ENCODE data around the gene AXL.

AXL gene

DNA sequence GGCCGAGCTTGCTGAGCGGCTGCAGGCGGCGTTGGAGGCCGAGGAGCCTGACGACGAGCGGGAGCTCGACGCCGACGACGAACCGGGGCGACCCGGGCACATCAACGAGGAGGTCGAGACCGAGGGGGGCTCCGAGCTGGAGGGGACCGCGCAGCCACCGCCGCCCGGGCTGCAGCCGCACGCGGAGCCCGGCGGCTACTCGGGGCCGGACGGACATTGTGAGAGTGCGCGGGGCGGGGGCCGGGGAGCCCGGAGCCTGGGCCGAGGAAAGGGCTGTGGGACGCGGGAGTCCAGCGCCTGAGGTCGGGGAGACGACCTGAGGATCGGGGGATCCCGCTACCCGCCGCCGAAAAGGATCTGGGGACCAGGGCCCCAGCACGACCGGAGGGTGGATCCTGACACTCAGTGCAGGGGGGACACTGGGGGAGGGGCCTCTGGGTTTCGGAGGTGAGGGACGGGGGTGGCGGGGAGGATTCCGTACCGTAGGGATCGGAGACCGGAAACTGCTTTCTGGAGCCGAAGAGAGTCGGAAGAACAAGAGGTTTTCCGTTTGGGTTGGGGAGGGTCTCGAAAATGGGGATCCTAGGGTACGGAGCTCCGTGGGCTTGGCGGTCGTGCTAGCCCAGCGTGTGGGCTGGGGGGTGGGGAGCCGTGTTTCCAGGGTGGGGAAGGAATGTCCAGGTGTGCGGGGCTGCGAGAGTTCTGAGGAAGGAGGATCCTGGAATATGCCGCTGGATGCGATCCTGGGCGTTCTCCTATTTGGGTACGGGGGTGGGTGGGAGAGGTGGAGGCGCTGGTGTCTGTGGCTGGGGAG, 45.8 kb downstream of the AXL start:
- Histone ChIP-seq H3K4me2 (ENCODE audit: low read length) (peak overlapping the region; percentile 82), H3K27me3 (ENCODE audit: low read depth, low read length) (peaks cover 12% of the 10 kb centered on the region; the same call in 1 of the 2 replicates), H3K4me1 (ENCODE audit: low read length) (peaks cover 14% of the 10 kb centered on the region), H3K9me3 (ENCODE audit: insufficient read depth, low read length) (no peaks in the 10 kb centered on the region), H3K36me3 (replicated peaks; ENCODE audit: low read depth, low read length) (peaks cover 38% of the 10 kb centered on the region), H3K9ac (ENCODE audit: low read length) (peak overlapping the region; percentile 100), H4K20me1 (ENCODE audit: insufficient read depth, low read length) (peaks cover 21% of the 10 kb centered on the region), H2AFZ (ENCODE audit: low read depth, low read length) (no peak overlapping the region), H3K27ac (ENCODE audit: low read length) (peak overlapping the region; percentile 89), H3K79me2 (ENCODE audit: low read length) (peaks cover 60% of the 10 kb centered on the region), H3K4me3 (ENCODE audit: low read length) (peak overlapping the region; percentile 93)
- no peak for TF ChIP-seq EZH2phosphoT487 (IDR thresholded peaks at IDR 0.05; ENCODE audit: low read depth)
- TF ChIP-seq, protein P1, sequence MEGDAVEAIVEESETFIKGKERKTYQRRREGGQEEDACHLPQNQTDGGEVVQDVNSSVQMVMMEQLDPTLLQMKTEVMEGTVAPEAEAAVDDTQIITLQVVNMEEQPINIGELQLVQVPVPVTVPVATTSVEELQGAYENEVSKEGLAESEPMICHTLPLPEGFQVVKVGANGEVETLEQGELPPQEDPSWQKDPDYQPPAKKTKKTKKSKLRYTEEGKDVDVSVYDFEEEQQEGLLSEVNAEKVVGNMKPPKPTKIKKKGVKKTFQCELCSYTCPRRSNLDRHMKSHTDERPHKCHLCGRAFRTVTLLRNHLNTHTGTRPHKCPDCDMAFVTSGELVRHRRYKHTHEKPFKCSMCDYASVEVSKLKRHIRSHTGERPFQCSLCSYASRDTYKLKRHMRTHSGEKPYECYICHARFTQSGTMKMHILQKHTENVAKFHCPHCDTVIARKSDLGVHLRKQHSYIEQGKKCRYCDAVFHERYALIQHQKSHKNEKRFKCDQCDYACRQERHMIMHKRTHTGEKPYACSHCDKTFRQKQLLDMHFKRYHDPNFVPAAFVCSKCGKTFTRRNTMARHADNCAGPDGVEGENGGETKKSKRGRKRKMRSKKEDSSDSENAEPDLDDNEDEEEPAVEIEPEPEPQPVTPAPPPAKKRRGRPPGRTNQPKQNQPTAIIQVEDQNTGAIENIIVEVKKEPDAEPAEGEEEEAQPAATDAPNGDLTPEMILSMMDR (IDR thresholded peaks at IDR 0.05; ENCODE audit: low read depth, low read length), result no peak; the same call in 1 of the 2 replicates

DNA sequence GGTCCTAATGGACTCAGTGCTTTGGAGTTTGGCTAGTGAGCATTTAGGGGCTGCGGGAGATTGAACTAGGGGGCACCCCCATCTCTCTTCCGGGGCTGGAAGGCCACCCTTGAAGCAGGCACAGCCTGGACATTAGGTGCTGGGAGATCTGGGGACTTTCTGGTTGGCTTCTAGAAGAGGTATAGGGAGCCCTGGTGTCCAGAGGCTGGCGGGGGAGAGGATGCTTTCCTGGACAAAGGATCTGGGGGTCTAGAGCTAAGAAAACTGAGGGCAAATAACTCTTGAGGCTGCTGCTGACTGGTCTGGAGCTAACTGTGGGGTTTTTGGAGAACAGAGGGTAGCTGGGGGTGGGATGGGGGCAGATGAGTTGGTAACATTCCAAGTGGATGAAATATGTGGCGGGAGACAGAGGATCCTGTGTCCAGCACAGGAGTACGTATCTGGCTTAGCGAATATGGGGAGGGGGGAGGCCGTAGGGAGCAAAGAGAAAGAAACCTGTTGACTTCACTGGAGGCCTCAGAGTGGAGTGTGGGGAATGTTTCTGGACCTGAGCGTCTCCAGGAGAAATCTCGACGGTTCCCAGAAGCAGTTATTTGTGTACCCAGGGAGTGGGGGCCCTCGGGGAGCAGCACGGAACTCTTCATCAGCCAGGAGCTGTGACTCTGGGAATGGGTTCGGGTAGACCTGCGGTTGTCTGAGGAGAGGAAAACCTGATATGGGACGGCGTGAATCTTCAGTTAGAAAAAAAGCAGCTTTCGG, 46.6 kb downstream of the AXL start:
- Histone ChIP-seq H3K27ac (ENCODE audit: low read length) (peak overlapping the region; percentile 89), H3K36me3 (replicated peaks; ENCODE audit: low read depth, low read length) (peaks cover 38% of the 10 kb centered on the region), H4K20me1 (ENCODE audit: insufficient read depth, low read length) (peaks cover 21% of the 10 kb centered on the region), H3K27me3 (ENCODE audit: low read depth, low read length) (peaks cover 10% of the 10 kb centered on the region; the same call in 1 of the 2 replicates), H3K4me3 (ENCODE audit: low read length) (peak overlapping the region; percentile 93), H2AFZ (ENCODE audit: low read depth, low read length) (no peak overlapping the region), H3K79me2 (ENCODE audit: low read length) (peaks cover 60% of the 10 kb centered on the region), H3K4me1 (ENCODE audit: low read length) (peaks cover 14% of the 10 kb centered on the region), H3K4me2 (ENCODE audit: low read length) (peak overlapping the region; percentile 82), H3K9ac (ENCODE audit: low read length) (peak overlapping the region; percentile 100), H3K9me3 (ENCODE audit: insufficient read depth, low read length) (no peaks in the 10 kb centered on the region)
- TF ChIP-seq, protein P1 (IDR thresholded peaks at IDR 0.05; ENCODE audit: low read depth, low read length), result no peak
- no peak for TF ChIP-seq EZH2phosphoT487 (IDR thresholded peaks at IDR 0.05; ENCODE audit: low read depth)

DNA sequence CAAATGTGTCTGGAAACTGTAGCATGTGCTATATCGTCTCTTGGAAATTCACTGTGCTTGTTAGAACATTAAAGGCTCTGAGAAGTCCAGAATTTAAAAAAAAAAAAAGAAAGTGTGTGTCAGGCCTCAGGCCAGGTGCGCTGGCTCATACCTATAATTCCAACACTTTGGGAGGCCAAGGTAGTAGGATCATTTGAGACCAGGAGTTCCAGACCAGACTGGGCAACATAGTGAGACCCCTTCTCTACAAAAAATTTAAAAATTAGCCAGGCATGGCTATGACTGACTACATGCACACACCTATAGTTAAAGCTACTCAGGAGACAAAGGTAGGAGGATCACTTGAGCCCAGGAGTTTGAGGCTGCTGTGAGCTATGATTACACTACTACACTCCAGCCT, 50.0 kb downstream of the AXL start:
- no peak for TF ChIP-seq EZH2phosphoT487 (IDR thresholded peaks at IDR 0.05; ENCODE audit: low read depth)
- TF ChIP-seq, protein P1 (IDR thresholded peaks at IDR 0.05; ENCODE audit: low read depth, low read length), result no peak
- Histone ChIP-seq H4K20me1 (ENCODE audit: insufficient read depth, low read length) (peaks cover 21% of the 10 kb centered on the region), H3K27ac (ENCODE audit: low read length) (no peak overlapping the region), H3K4me2 (ENCODE audit: low read length) (no peak overlapping the region), H3K79me2 (ENCODE audit: low read length) (peaks cover 84% of the 10 kb centered on the region), H3K9ac (ENCODE audit: low read length) (no peak overlapping the region), H3K9me3 (ENCODE audit: insufficient read depth, low read length) (no peaks in the 10 kb centered on the region), H3K27me3 (ENCODE audit: low read depth, low read length) (no peaks in the 10 kb centered on the region), H2AFZ (ENCODE audit: low read depth, low read length) (no peak overlapping the region), H3K4me3 (ENCODE audit: low read length) (no peak overlapping the region), H3K4me1 (ENCODE audit: low read length) (peaks cover 10% of the 10 kb centered on the region), H3K36me3 (replicated peaks; ENCODE audit: low read depth, low read length) (peaks cover 72% of the 10 kb centered on the region)

DNA sequence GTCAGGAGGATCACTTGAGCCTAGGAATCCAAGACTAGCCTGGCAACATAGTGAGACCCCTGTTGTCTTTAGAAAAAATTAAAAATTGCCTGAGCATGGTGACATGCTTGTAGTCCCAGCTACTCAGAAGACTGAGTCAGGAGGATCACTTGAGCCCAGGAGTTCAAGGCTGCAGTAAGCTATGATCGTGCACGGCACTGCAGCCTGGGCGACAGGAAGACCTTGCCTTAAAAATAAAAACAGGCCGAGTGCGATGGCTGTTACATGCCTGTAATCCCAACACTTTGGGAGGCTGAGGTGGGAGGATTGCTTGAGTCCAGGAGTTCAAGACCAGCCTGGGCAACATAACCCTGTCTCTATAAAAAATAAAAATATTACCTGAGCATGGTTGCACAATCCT, 50.5 kb downstream of the AXL start:
- TF ChIP-seq EZH2phosphoT487 (IDR thresholded peaks at IDR 0.05; ENCODE audit: low read depth), result no peak
- TF ChIP-seq, protein P1 (IDR thresholded peaks at IDR 0.05; ENCODE audit: low read depth, low read length), result no peak
- H3K27ac ChIP-seq (ENCODE audit: low read length), result no peak overlapping the region
- H3K27me3 ChIP-seq (ENCODE audit: low read depth, low read length), result no peaks in the 10 kb centered on the region
- H3K36me3 ChIP-seq (replicated peaks; ENCODE audit: low read depth, low read length), result peaks cover 77% of the 10 kb centered on the region
- H3K4me1 ChIP-seq (ENCODE audit: low read length), result peaks cover 10% of the 10 kb centered on the region
- H3K79me2 ChIP-seq (ENCODE audit: low read length), result peaks cover 84% of the 10 kb centered on the region
- H3K9ac ChIP-seq (ENCODE audit: low read length), result no peak overlapping the region
- H4K20me1 ChIP-seq (ENCODE audit: insufficient read depth, low read length), result peaks cover 21% of the 10 kb centered on the region
- no peak overlapping the region for H3K4me2 ChIP-seq (ENCODE audit: low read length)
- no peak overlapping the region for H3K4me3 ChIP-seq (ENCODE audit: low read length)
- no peaks in the 10 kb centered on the region for H3K9me3 ChIP-seq (ENCODE audit: insufficient read depth, low read length)
- no peak overlapping the region for H2AFZ ChIP-seq (ENCODE audit: low read depth, low read length)

Measured in OCI-LY3 (cell line).